Testis (tissue), 3 donors: ENCODE measurements around the gene CPD. TPM values are rescaled to one million over a fixed set of nuclear protein-coding genes. Genes with fewer than 3 reads are reported as not detected.

ENCODE experiments used
- DNase-seq: peaks from one replicate; pipeline ENCODE4 v3.0.0-alpha.2; 2019
- H3K27ac ChIP-seq, 2 donors: fragments of 200-600 bp; sonication (generic); one replicate each; pipeline ENCODE4 v1.5.1; 2019
- H3K27me3 ChIP-seq: fragments of 200-600 bp; sonication (generic); one replicate; pipeline ENCODE4 v1.5.1; 2019
- H3K36me3 ChIP-seq: fragments of 200-600 bp; sonication (generic); one replicate; pipeline ENCODE4 v1.5.1; 2017; ENCODE audit warnings: low read depth; ENCODE audit errors: missing control alignments
- H3K4me1 ChIP-seq: fragments of 200-600 bp; sonication (generic); one replicate; pipeline ENCODE4 v1.5.1; 2019
- H3K4me3 ChIP-seq, 2 donors: fragments of 200-600 bp; sonication (generic); one replicate each; pipeline ENCODE4 v1.5.1; 2017 to 2019
- H3K9me3 ChIP-seq: fragments of 200-600 bp; sonication (generic); one replicate; pipeline ENCODE4 v1.5.1; 2017
- CTCF ChIP-seq, 3 experiments: fragments of 450-650 bp in 2 of 3; fragments of 200-600 bp in 1 of 3; sonication (generic) in 1 of 3; IDR thresholded peaks; one replicate each; pipeline ENCODE4 v1.5.1; 2016 to 2019; ENCODE audit warnings: antibody characterized with exemption in 3 of 3, mild to moderate bottlenecking in 2 of 3, moderate library complexity in 1 of 3
- POLR2A ChIP-seq: fragments of 450-650 bp; IDR thresholded peaks from one replicate; pipeline ENCODE4 v1.6.1; 2017; ENCODE audit warnings: antibody characterized with exemption, mild to moderate bottlenecking, moderate library complexity
- WGBS, 2 donors: methylation state at CpG; one replicate each; pipeline ENCODE4 v1.1.5; 2018; 5-methylcytosine and 5-hydroxymethylcytosine counted together
- intact Hi-C: fragments of 100-400 bp; cut with DNase I; formaldehyde crosslinking; loops from one replicate; pipeline ENCODE4 v1.15.1; 2023; ENCODE audit warnings: low total_unique reads
- polyA plus RNA-seq: library from polyadenylated mRNA; stranded (reverse); fragments of 350-450 nt; fragmentation: Illumina TruSeq; extraction: RNeasy Lipid Tissue Mini Kit (QIAGEN cat#74804); gene quantifications from one replicate; pipeline ENCODE4 v1.2.3, GENCODE V29; 2014; ENCODE audit warnings: low read depth, low replicate concordance; ENCODE audit not compliant: insufficient read depth
- total RNA-seq, 2 donors: library from RNA; depleted of rRNA; stranded (reverse); fragments of >200 nt; gene quantifications; one replicate each; pipeline ENCODE4 v1.2.3, GENCODE V29; 2016

The CPD gene
- total and polyA plus RNA-seq, 3 donors from 2014 or later = 108 to 194 (median 134) TPM

GRCh38 chr17:30368912-30369720 is 9.6 kb upstream of the CPD start:
- WGBS, 2 donors = 86 to 87% methylated on average over 13 of the region's 13 CpGs
- H3K4me1 ChIP-seq = no peaks in the 10 kb centered on the region
- TF ChIP-seq CTCF (IDR thresholded peaks at IDR 0.05) (no peak), POLR2A (no peak)
- H3K27me3 ChIP-seq = no peaks in the 10 kb centered on the region
- no peaks in the 10 kb centered on the region for H3K9me3 ChIP-seq
- H3K4me3 ChIP-seq = no peak overlapping the region
- no peaks in the 10 kb centered on the region for H3K36me3 ChIP-seq
- H3K27ac ChIP-seq = no peak overlapping the region
- DNase-seq = no peak
- intact Hi-C loops = no loop called here

- H3K27ac ChIP-seq = no peak overlapping the region
- intact Hi-C loops = no loop called here
- no peaks in the 10 kb centered on the region for H3K4me1 ChIP-seq
- H3K9me3 ChIP-seq = no peaks in the 10 kb centered on the region
- H3K27me3 ChIP-seq = no peaks in the 10 kb centered on the region
- H3K36me3 ChIP-seq = no peaks in the 10 kb centered on the region
- no peak for TF ChIP-seq CTCF (IDR thresholded peaks at IDR 0.05)
- no peak for TF ChIP-seq POLR2A
- DNase-seq = no peak
- no peak overlapping the region for H3K4me3 ChIP-seq
These were observed 8.7 kb upstream of the CPD start for GRCh38 chr17:30369995-30370394.

- Histone ChIP-seq H3K27ac (no peak overlapping the region), H3K9me3 (no peaks in the 10 kb centered on the region), H3K27me3 (no peaks in the 10 kb centered on the region), H3K36me3 (no peaks in the 10 kb centered on the region), H3K4me1 (no peaks in the 10 kb centered on the region), H3K4me3 (no peak overlapping the region)
- no peak for DNase-seq
- WGBS, 2 donors = 67 to 94% methylated on average over 2 of the region's 2 CpGs
- TF ChIP-seq POLR2A (no peak), CTCF (IDR thresholded peaks at IDR 0.05) (no peak)
- intact Hi-C loops = no loop called here
These were observed 6.0 kb upstream of the CPD start for GRCh38 chr17:30372755-30373154.

GRCh38 chr17:30375661-30376060 is 3.1 kb upstream of the CPD start:
- no peak overlapping the region for H3K27ac ChIP-seq
- intact Hi-C loops = no loop called here
- no peaks in the 10 kb centered on the region for H3K36me3 ChIP-seq
- no peaks in the 10 kb centered on the region for H3K4me1 ChIP-seq
- no peaks in the 10 kb centered on the region for H3K27me3 ChIP-seq
- WGBS, 2 donors = 93 to 100% methylated on average over 1 of the region's 1 CpG
- DNase-seq = no peak
- H3K4me3 ChIP-seq = no peak overlapping the region
- H3K9me3 ChIP-seq = no peaks in the 10 kb centered on the region
- TF ChIP-seq POLR2A (no peak), CTCF (IDR thresholded peaks at IDR 0.05) (no peak)
